D341Med (cell line): Measurements from ENCODE around the gene DACH1.

Source experiments
- DNase-seq: peaks from one replicate; pipeline ENCODE4 v3.0.0; 2012; ENCODE audit warnings: low spot score

Gene DACH1

DNA sequence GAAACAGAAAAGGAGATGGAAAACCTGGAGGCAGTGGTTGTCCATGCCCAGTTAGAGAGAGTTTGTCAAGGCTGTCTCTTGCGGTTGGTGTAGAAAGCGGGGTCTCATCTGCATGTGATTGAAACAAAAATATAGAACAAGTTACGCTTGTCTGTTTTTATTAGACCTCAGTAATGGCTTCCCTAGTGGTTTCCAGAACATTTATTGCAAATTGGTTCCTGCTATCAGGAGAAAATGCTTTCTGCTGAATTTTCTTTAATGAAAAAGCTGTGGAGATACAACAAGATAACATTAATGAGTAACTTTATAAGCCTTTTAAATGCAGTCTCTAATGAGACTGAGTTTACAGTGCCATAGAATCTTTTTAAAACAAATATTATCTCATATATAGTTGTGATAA is 378.0 kb downstream of the DACH1 start:
- no peak for DNase-seq

DNA sequence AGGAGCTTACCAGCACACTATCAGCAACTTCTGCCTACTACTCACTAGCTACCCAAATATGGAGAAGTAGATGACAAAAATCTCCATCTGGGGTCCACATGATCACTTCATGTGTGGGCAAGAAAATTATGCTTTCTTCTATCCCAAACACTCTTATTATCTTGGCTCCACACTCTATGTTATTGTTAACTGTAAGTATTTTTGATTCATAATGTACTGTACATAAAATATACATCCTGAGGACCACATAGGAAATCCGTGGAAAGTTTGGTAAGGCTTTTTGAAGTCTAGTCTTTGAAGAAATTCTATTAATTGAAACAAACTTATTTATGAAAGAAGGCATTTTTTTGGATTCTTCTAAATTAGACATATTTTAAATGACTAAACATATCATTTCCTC is 378.8 kb downstream of the DACH1 start:
- no peak for DNase-seq

DNA sequence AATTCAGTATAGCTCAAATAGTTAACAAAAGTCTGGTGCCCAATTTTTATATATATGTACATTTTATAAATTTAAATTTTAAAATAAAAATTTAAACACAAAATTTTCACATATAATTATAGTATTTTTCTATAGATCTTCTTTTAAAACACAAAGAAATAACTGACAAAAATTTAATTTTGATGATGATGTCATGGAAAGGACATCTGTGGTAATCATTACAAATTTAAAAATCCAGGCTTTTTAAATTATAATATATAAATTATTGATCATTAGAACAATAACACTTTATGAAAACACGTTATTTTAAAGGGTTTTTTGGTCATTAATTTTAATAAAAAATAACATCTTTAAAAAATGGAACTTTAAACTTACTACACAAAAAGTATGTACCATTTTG is 381.1 kb downstream of the DACH1 start:
- DNase-seq = no peak

DNA sequence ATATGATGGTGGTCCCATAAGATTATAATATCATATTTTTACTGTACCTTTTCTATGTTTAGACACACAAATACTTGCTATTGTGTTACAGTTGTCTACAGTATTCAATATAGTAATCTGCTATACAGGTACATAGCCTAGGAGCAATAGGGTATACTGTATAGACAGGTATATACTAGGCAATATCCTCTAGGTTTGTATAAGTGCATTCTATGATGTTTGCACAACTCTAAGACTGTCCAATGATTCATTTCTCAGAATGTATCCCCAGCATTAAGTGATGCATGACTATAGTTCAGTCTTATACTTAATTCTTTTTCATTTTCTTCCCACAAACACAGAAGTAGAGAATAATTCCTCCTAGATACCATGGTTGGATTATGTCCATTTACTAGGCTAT is 383.3 kb downstream of the DACH1 start:
- DNase-seq = no peak

DNA sequence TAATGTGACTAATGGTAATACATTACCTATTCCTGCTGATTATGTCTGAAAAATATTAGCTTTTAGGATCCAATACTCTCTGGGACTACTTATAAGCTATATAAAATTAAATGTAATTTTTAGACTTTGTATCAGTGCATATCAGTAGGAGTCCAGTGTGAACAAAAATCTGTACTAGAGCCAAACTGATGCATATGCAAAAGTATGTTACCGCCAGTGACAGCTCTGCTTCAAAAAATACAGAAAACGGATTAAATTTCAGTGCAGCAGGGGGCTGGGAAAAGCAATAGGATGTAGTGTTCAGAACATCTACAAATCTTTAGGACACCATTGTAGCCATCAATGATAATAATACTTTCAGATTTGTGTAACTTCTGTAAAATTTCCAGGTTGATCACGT is 385.5 kb downstream of the DACH1 start:
- no peak for DNase-seq

DNA sequence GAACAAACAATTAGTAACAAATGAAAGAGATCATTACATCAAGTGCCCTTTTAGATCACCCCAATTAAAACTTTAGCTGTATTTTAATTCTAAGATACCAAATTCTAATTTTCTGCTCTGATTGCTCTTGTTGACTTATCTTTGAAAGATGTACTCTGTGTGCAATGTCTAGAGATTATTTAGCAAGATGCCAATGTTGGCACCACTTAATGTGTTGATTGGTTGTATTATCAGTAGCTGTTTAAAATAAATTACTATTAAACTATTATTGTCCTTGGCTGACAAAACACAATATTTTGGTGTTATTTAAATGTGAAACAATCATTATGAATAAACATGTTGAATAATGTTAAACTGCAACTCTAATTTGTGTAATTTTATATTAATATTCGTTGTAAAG is 386.0 kb downstream of the DACH1 start:
- no peak for DNase-seq

DNA sequence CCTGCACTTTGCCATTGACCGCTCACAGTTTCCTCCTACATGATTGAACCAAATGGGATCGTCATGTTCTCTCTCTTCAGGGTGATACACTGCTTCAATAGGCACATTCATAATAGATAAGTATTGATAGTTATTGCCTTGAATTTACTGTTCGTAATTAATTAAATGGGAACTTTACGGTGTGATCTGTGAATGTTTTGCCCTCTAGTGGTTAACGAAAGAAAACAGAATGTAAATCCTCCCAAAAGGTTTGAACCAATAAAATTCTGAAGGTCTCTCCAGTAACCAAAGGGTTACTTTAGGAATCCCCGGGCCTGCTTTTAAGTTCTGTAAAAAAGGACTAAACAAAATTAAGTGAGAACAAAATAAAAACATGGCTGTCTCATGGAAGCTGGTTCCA is 389.3 kb downstream of the DACH1 start:
- no peak for DNase-seq

DNA sequence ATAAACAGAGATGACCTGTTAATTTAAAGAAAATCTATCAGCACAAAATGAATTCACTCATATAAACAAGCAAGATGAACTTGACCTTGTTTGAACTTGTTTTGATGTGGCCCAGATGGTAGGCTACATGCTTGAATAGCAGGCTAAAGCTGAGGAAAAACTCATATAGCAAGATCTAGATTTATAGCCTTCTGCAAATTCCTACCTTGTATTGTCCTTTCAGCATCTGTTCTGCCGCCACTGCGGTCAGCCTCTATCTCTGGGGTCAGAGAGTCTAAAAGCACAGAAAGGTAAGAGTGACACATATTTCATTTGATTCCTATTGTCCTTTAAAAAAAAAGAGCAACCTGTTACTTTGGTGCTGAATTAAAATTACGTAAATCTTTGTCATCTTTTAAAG is 392.1 kb downstream of the DACH1 start:
- DNase-seq = no peak

DNA sequence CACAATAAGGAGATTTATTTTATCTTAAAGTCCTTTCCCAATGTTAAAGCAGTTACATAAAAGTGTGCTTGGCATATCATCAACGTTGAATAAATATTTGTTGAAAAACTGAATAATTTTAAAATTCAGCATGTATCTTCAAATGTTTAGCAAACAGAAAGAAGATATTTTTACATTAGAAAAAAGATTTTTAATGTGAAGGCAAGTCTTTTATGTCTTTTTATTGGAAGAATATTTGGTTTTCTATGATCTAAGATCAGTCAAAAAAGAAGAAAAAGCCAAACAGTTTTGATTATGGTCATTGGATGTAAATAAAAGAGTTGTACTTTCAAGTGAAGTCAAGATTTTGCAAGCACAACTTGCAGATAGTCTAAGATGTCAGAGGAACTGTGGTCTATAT is 397.4 kb downstream of the DACH1 start:
- DNase-seq = no peak

DNA sequence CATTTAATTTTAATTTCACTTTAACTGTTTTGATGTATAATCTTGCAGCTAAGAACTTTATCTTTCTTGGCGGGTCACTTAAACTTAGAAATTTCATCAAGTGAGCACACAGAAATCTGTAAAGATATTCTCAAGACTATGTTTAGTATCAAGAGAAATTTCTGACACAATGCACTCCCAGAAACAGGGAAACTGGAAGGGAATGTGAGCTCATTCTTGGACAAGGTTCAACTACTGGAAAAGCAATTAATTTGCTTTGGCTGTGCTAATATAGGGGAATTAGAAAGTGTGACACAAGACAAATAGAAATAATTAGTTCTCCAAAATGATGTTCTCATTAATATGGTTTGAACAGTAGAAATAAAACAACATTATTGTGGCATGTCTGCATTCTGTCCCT is 402.3 kb downstream of the DACH1 start:
- no peak for DNase-seq

DNA sequence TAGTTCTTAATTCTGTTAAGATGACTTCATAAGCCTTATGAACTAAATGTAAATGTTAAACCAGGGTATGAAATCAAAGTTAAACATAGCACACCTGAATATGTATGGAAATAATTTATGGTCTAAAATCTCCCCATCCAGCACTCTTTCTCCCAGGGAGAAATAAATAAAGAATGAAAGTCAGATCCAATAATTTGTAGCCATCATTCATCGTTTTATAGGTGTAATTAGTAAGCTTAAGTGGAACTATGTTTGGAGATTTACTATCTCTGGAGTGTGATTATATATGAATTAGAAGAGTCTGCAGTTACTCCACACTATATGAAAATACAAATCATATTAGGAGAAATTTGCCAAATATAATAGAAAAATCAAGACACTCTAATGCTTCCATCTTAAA is 405.1 kb downstream of the DACH1 start:
- DNase-seq = no peak

DNA sequence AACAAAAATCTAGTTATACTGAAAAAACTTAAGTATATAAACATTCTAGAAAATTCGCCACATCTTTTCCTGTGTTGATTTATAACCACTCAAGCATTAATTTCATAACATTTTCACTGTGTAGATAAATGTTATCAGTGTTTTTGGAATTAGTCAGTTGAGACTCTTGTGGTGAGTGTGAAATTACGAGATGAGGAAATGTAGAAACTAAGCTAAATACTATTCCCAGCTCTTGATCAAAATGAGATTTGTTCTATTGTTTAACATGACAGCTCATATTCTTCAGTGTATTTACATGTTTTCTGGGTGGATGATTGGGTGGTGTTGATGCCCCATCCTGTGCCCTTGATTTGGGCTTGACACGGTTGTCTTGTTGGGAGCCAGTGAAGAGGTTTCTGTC is 406.8 kb downstream of the DACH1 start:
- no peak for DNase-seq

DNA sequence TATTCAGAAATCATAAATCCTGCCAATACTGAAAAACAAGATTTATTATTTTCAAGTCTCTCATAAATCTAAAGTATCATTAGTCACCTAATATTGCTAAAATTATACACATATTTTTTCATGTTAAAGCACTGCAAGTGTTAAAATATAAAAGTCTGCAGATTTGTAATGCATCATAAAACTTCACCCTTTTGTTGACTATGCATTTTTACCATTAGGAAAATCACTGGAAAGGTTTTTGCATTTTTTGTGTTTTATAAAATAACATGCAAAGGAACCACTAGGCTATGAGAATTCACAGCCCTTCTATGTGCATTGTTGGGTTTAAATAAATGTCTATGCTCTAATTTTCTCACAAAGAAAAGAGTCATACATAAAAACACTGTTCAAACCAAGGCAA is 407.3 kb downstream of the DACH1 start:
- DNase-seq = no peak

DNA sequence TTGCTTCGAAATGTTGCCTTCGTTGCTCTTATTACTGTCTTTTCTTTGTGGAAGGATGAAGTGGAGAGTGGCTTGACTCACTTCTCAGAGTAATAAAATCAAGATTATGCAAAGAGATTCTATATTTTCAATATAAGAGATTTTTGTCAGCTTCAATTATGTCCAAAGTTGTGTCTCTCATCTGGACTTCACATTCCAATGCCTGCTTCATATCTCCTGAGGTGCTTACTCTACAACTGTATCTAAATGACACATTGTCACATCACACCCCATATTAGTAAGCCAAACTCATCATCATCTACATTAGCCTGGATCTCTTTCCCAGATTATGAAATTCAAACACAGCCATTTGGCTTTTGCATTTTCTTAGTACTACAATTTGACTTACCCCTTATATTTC is 409.4 kb downstream of the DACH1 start:
- no peak for DNase-seq

DNA sequence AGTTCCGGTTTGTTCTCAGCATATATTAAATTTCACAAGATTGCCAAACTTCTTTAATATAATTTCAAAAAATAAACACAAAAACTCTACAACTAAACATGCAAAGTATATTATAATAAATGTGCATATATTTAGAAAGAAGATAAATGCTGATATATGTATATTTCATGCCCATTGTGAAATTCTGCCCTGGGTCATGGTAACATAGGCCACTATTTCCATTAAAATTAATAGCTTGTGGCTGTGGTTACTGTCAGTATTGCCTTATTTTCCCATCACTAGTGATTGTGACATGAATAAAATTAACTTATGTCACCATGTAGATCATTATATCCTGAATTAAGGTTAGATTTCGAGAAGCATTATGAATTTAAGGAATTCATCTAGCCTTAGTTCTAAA is 410.9 kb downstream of the DACH1 start:
- DNase-seq = no peak

DNA sequence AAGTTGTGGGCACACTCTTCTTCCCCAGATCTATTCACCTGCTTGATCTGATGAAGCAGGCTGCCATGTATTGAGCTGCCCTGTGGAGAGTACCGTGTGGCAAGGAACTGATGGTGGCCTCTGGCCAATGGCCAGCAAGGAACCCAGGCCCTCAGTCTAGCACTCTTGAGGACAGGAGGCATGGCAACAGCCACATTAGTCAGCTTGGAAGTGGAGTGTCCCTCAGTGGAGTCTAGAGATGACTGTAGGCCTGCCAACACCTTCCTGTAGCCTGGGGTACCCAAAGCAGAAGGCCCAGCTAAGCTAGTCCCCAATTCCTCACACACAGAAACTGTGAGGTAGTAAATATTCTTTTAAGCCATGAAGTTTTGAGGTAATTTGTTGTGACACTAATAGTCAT is 412.5 kb downstream of the DACH1 start:
- DNase-seq = no peak

DNA sequence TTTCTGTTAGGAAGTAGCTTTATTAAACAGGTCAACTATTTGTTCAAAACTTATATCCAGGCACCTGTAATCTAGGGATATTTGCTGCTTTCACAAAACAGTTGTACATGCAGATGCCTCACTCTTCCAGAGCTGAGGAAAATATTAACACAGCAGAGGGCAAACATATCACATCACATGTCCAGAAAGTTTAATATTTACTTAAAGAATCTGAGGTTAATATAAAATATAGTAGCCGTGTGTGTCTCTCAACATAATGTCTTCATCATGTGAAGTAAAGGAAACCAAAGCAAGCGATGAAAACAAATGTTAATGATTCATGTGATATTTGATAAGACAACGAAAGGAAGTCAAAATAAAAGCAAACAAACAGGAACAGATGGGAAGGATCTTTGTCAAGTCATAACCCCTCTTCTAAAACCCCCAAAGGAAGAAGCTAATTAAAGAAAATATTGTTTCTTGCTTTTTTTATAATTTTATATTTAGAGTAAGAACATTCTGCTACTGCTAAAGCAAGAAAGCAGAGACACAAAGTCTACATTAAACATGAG is 418.8 kb downstream of the DACH1 start:
- DNase-seq = no peak

DNA sequence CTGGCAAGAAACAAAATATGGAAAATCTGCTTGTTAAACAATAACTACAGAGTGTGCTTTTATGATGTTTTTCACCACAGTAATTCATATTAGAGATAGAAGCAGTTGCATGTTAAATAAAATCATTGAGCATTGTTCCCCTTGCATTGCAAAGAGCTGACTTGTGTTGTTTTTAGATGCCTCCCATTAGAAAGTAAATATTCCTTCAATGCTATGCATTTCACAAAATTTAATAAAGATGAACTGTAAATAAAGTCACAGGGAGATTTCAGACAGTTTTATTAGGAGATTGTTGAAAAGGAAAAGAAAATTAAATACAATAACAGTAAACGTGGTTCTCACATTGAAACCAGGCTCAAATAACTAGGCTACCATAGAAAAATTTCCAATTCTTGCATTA is 429.3 kb downstream of the DACH1 start:
- no peak for DNase-seq

DNA sequence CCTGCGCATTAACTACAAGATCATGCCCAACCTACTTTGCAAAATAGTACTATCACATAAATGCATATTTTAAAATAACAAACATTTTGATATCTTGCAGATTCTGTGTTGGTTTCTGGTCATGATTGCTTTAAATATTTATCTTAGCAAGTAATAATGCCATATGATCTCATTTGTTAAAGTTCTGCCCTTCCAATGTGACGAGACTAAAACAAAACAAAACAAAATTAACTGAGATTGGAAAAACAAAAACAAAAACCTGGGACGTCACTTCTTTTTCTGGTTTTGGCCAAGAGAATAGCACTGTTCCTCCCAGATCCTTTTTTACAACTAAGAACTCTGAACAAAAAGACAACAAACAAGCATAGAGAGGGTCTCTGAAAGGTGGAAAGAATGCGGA is 436.3 kb downstream of the DACH1 start:
- no peak for DNase-seq

DNA sequence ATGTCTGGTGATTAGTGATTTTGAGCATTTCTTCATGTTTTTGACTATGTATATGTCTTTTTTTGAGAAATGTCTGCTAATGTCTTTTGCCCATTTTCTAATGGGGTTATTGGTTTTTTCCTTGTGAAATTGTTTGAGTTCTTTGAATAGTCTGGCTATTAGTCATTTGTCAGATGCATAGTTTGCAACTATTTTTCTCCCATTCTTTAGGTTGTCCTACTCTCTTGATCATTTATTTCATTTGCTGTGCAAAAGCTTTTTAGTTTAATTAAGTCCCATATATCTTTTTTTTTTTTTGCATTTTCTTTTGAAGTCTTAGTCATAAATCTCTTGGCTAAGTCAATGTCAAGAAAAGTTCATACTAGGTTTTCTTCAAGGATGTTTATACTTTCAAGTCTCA is 449.8 kb downstream of the DACH1 start:
- DNase-seq = no peak

DNA sequence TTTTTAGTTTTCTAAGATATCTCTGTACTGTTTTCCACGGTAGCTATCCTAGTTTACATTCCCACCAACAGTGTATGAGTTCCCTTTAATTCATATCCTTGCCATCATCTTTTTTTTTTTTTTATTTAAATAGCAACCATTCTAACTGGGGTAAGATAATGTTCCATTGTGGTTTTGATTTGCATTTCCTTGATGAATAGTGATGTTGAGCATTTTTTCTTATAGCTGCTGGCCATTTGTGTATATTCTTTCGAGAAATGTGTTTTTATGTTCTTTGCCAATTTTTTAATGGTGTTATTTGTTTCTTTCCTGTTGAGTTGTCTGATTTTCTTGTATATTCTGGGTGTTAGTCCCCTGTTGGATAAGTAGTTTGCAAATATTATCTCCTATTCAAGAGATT is 454.8 kb downstream of the DACH1 start:
- no peak for DNase-seq

DNA sequence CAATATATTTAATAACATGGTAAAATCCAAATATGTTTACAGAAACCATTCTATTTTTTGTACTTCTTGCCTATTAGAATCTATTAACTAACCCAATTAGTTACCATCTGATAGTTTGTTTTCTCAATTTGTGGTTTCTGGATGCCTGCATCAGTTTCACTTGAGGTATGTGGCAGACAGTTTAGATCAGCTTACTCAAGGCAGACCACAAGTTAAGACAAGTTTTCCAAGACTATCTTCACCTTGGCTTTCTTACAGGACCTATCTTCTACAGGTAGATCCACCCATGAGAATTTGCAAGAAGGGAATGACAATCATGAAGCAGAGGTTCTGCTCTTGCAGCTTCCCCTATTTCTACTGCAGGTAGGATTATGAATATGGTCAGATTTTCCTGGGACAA is 458.6 kb downstream of the DACH1 start:
- DNase-seq = no peak

DNA sequence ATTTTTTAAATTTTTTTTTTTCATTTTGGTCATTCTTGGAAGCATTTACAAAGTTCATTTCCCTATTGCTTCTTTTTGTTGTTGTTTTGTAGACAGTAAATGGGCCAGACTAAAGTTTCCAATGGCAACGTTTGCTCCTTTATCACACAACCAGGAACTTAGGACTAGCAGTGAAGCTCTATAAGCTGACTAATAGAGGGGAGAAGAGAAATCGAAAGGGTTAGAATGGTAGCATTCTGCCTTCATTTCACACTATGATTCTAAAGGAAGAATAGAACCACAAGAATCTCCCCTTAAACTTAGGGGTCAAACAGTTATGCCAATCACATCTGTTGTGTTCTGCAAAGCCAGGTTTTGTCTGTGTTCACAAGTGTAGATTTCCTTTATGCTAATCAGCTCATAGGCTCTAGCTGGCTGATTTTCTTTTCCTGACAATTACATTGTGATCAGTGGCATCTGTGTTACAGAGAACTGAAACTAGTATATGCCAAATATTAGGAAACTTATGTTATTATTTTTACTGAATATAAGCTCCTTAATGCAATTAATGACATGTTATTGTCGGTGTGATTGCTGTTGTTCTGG is 467.3 kb downstream of the DACH1 start:
- DNase-seq = no peak

DNA sequence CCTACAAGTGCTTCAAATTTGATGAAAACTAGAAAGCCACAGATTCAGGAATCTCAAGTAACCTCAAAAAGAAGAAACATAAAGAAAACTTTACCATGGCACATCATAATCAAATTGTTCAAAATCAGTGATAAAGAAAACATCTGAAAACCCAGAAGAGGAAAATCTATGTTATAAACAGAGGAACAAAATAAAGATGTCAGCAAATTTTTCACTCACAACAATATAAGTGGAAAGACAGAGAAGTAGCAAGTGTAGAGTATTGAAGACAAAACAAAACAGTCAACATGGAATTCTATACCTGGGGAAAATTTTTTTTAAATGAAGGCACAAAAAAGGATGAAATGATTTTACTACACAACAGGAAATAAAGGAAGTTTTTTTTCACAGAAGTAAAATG is 470.9 kb downstream of the DACH1 start:
- no peak for DNase-seq

DNA sequence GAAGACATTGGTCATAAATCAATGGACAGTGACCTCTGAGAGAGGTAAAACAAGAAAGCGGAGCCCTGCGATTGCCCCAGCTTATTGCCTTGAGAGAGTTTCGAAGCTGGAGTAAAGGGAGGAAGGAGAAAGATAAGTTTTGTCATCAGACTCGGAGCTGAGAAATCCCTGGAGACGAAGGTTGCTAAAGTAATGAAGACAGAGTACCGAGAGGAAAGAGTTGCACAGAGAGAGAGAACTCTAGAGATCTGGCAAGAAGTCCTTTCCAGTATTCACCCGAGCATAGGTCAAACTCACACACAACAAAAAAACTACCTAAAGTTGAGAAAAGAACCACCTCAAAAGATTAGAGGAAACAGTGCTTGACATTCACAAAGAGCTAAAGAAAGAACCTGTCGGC is 472.0 kb downstream of the DACH1 start:
- DNase-seq = no peak
